HEK293 (cell line): Measurements from ENCODE around the gene ADGRD1.

Experiments
- CTCF ChIA-PET: fragments of 350-600 bp; formaldehyde crosslinking; extraction: SDS; loops from one replicate; lab custom pipeline; 2021; ENCODE audit warnings: antibody characterized with exemption; lab: Yijun Ruan, JAX
- POLR2A ChIA-PET: fragments of 300-600 bp; formaldehyde crosslinking; extraction: SDS; loops from one replicate; lab custom pipeline; 2020; ENCODE audit warnings: antibody characterized with exemption, inconsistent platforms; lab: Yijun Ruan, JAX
- H3K27ac ChIP-seq: fragments of 200-500 bp; sonication (Bioruptor generic); 2 replicates; pipeline ENCODE4 v1.5.1; 2014; ENCODE audit warnings: low read depth, low read length, control low read depth, inconsistent platforms; ENCODE audit errors: extremely low read depth
- H3K36me3 ChIP-seq, 2 experiments: fragments of 200-500 bp in 1 of 2; sonication (Bioruptor generic) in 1 of 2; 1 replicate in 1 of 2; 2 replicates in 1 of 2; pipeline ENCODE4 v1.5.1; 2014 to 2017; ENCODE audit warnings: inconsistent platforms in 2 of 2, low read length in 2 of 2; ENCODE audit not compliant: control insufficient read depth in 2 of 2, insufficient read depth in 1 of 2
- H3K4me1 ChIP-seq: fragments of 200-500 bp; sonication (Bioruptor generic); 2 replicates; pipeline ENCODE4 v1.5.1; 2014; ENCODE audit warnings: mild to moderate bottlenecking, low read length, inconsistent platforms; ENCODE audit not compliant: control insufficient read depth, insufficient read depth
- H3K4me3 ChIP-seq: 2 replicates; pipeline ENCODE4 v1.5.1; 2011; ENCODE audit warnings: low read depth, mild to moderate bottlenecking, control low read depth, low read length, moderate library complexity
- H3K9me3 ChIP-seq: fragments of 200-500 bp; sonication (Bioruptor generic); 2 replicates; pipeline ENCODE4 v1.5.1; 2014; ENCODE audit warnings: low read depth, low read length, inconsistent platforms; ENCODE audit not compliant: control insufficient read depth, insufficient read depth
- GLI2 ChIP-seq: fragments of 450-650 bp; formaldehyde crosslinking; IDR thresholded peaks from 2 replicates; pipeline ENCODE4; 2017; ENCODE audit warnings: missing biosample characterization, missing genetic modification characterization, low read depth, borderline replicate concordance
- HOXC10 ChIP-seq: sonication (generic); formaldehyde crosslinking; IDR thresholded peaks from 2 replicates; pipeline ENCODE4 v1.8.1; 2023; ENCODE audit warnings: mild to moderate bottlenecking, missing genetic modification reagents
- HOXD13 ChIP-seq: sonication (generic); formaldehyde crosslinking; IDR thresholded peaks from 2 replicates; pipeline ENCODE4 v1.8.0; 2022; ENCODE audit warnings: missing genetic modification reagents, borderline replicate concordance
- TSHZ1 ChIP-seq: fragments of 450-650 bp; formaldehyde crosslinking; IDR thresholded peaks from 2 replicates; pipeline ENCODE4 v1.5.1; 2016; ENCODE audit warnings: missing biosample characterization, missing genetic modification characterization, borderline replicate concordance
- ZNF155 ChIP-seq: fragments of 450-650 bp; formaldehyde crosslinking; IDR thresholded peaks from 2 replicates; pipeline ENCODE4 v1.5.1; 2016; ENCODE audit warnings: missing biosample characterization, missing genetic modification characterization
- ZNF239 ChIP-seq: fragments of 450-650 bp; formaldehyde crosslinking; IDR thresholded peaks from 2 replicates; pipeline ENCODE4 v1.5.1; 2016; ENCODE audit warnings: missing biosample characterization, missing genetic modification characterization
- ZNF292 ChIP-seq: fragments of 450-650 bp; formaldehyde crosslinking; IDR thresholded peaks from 2 replicates; pipeline ENCODE4 v1.5.1; 2016; ENCODE audit warnings: low read depth, missing biosample characterization, missing genetic modification characterization, borderline replicate concordance
- ZNF341 ChIP-seq: fragments of 450-650 bp; formaldehyde crosslinking; IDR thresholded peaks from 2 replicates; pipeline ENCODE4; 2016; ENCODE audit warnings: low read depth, missing biosample characterization, missing genetic modification characterization
- ZNF350 ChIP-seq: fragments of 450-650 bp; formaldehyde crosslinking; IDR thresholded peaks from 2 replicates; pipeline ENCODE4 v1.5.0; 2017; ENCODE audit warnings: missing biosample characterization, mild to moderate bottlenecking, missing genetic modification characterization
- ZNF37A ChIP-seq: fragments of 450-650 bp; IDR thresholded peaks from 2 replicates; pipeline ENCODE4 v1.5.1; 2018; ENCODE audit warnings: missing biosample characterization, missing genetic modification characterization
- ZNF404 ChIP-seq: fragments of 450-650 bp; formaldehyde crosslinking; IDR thresholded peaks from 2 replicates; pipeline ENCODE4 v1.5.1; 2017; ENCODE audit warnings: missing biosample characterization, missing genetic modification characterization
- ZNF473 ChIP-seq: fragments of 450-650 bp; formaldehyde crosslinking; IDR thresholded peaks from 2 replicates; pipeline ENCODE4 v1.5.1; 2017; ENCODE audit warnings: missing biosample characterization, missing genetic modification characterization
- ZNF747 ChIP-seq: fragments of 450-650 bp; formaldehyde crosslinking; IDR thresholded peaks from 2 replicates; pipeline ENCODE4 v1.5.1; 2016; ENCODE audit warnings: missing biosample characterization, missing genetic modification characterization
- ZNF791 ChIP-seq: fragments of 450-650 bp; formaldehyde crosslinking; IDR thresholded peaks from 2 replicates; pipeline ENCODE4 v1.5.1; 2016; ENCODE audit warnings: missing biosample characterization, missing genetic modification characterization
- ZNF792 ChIP-seq: fragments of 450-650 bp; formaldehyde crosslinking; IDR thresholded peaks from 2 replicates; pipeline ENCODE4 v1.5.1; 2016; ENCODE audit warnings: missing biosample characterization, missing genetic modification characterization
- TF ChIP-seq, protein P1 (sequence below): fragments of 450-650 bp; formaldehyde crosslinking; IDR thresholded peaks from 2 replicates; pipeline ENCODE4 v1.5.1; 2016; ENCODE audit warnings: missing biosample characterization, missing genetic modification characterization

Gene ADGRD1

GRCh38 chr12:131077931-131078391 is 124.3 kb downstream of the ADGRD1 start:
- Histone ChIP-seq H3K4me3 (no peak overlapping the region), H3K36me3 (no peaks in the 10 kb centered on the region), H3K27ac (no peak overlapping the region), H3K4me1 (no peaks in the 10 kb centered on the region), H3K9me3 (no peaks in the 10 kb centered on the region)
- no peak for TF ChIP-seq HOXD13
- TF ChIP-seq ZNF292 (tag by site-specific recombination): no peak
- no peak for TF ChIP-seq ZNF239 (tag by site-specific recombination)
- TF ChIP-seq GLI2 (tag by site-specific recombination): no peak
- no peak for TF ChIP-seq HOXC10 (CRISPR knock-in tag)
- no peak for TF ChIP-seq ZNF350 (tag by site-specific recombination)
- ChIA-PET CTCF (interaction anchor here (0.6 kb wide), 1 partner anchor 58 kb away, joined by 5 read pairs; no protein-coding TSS in a partner anchor), POLR2A (no interaction called here)

DNA sequence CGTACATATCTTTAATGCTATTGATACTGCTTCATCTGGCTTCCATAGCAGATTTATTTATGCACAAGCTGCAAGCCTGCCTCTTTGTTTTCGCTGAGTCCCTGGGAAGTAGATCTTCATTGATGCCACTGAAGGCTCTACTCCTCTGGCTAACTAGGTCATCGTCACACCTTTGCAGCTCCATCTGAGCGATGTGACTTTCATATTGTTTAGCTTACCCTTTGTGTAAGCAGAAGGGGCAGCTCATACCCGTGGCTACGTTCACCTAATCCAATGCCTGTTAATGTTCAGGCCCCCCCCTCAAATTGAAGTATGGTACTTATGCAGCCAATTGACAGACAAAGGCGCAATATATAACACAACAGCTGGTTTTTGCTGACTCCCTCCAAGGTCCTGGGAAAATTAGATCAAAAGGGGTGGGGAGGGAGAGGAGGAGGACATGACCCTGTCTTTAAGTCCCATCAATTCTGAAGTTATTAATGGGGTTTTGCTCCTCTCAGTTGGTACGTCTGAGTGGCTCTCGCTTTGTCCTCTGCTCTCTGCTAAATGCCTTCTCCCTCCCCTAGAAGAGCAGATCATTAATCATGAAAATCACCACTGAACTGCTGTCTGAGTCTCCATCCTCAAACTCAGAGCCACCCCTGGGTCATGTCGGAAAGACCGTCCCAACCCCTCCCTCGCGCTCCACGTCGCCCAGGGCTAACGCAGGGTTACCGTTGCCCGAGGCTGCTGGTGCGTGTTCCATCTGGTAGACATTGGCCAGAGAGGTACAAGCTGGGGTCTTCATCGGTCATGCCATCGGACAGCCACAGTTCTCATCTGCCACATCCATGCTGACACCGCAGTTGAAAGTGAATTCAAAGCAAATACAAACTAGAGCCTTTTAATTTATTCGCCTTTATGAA is 128.8 kb downstream of the ADGRD1 start:
- H3K4me1 ChIP-seq: no peaks in the 10 kb centered on the region
- POLR2A ChIA-PET: no interaction called here
- H3K27ac ChIP-seq: no peak overlapping the region
- no peaks in the 10 kb centered on the region for H3K9me3 ChIP-seq
- H3K4me3 ChIP-seq: no peak overlapping the region
- CTCF ChIA-PET: no interaction called here
- TF ChIP-seq ZNF747 (no peak), ZNF37A (no peak), ZNF404 (tag by site-specific recombination) (no peak), ZNF473 (tag by site-specific recombination) (no peak), ZNF155 (tag by site-specific recombination) (no peak), ZNF792 (tag by site-specific recombination) (no peak), ZNF791 (tag by site-specific recombination) (no peak), ZNF292 (tag by site-specific recombination) (no peak), ZNF341 (tag by site-specific recombination) (no peak), TSHZ1 (tag by site-specific recombination) (no peak)
- TF ChIP-seq, protein P1, sequence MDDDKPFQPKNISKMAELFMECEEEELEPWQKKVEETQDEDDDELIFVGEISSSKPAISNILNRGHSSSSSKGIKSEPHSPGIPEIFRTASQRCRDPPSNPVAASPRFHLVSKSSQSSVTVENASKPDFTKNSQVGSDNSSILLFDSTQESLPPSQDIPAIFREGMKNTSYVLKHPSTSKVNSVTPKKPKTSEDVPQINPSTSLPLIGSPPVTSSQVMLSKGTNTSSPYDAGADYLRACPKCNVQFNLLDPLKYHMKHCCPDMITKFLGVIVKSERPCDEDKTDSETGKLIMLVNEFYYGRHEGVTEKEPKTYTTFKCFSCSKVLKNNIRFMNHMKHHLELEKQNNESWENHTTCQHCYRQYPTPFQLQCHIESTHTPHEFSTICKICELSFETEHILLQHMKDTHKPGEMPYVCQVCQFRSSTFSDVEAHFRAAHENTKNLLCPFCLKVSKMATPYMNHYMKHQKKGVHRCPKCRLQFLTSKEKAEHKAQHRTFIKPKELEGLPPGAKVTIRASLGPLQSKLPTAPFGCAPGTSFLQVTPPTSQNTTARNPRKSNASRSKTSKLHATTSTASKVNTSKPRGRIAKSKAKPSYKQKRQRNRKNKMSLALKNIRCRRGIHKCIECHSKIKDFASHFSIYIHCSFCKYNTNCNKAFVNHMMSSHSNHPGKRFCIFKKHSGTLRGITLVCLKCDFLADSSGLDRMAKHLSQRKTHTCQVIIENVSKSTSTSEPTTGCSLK (tag by site-specific recombination): no peak
- H3K36me3 ChIP-seq: no peaks in the 10 kb centered on the region
